ENCODE data around the gene MITF. TPM values are rescaled to one million over a fixed set of nuclear protein-coding genes. Genes with fewer than 3 reads are reported as not detected.

The MITF gene
- total and polyA plus RNA-seq, 12 donors: 15.1 to 101 (median 81.7) TPM

DNA sequence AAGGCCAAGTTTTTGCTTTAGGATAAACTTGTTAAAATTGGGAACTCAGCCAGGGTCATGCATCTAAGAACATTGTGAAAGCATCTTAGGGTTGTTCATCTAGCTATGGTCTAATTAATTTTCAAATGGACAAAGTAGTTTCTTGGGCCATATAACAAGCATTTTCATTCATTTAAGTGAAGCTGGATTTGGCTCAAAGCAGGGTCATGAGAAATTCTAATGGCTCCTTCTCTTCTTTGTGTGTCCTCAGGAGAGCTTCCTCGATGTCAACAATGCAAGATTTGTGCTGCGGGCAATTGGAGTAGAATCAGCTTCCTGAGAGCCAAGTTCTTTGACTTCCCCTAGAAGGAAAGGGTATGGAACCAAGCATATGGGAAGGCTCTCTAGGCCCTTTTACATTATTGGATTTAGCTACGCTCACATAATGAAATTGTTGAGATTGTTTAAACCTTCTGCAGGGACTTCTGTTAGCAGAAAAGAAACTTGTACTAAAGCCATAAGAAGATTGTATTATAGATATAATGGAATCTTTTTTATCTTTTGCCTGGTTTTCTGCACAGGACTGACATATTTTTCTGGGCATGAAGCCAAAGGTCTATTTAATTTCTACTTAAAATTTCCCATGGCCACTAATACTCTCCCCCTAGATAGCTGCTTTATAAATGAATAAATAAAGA, 258.5 kb downstream of the MITF start:
- peaks cover 0 to 10% (median 0%) of the 10 kb centered on the region in 9 donors for H3K4me1 ChIP-seq
- intact Hi-C loops (cut with DNase I): no loop called here
- TF ChIP-seq, protein P1, sequence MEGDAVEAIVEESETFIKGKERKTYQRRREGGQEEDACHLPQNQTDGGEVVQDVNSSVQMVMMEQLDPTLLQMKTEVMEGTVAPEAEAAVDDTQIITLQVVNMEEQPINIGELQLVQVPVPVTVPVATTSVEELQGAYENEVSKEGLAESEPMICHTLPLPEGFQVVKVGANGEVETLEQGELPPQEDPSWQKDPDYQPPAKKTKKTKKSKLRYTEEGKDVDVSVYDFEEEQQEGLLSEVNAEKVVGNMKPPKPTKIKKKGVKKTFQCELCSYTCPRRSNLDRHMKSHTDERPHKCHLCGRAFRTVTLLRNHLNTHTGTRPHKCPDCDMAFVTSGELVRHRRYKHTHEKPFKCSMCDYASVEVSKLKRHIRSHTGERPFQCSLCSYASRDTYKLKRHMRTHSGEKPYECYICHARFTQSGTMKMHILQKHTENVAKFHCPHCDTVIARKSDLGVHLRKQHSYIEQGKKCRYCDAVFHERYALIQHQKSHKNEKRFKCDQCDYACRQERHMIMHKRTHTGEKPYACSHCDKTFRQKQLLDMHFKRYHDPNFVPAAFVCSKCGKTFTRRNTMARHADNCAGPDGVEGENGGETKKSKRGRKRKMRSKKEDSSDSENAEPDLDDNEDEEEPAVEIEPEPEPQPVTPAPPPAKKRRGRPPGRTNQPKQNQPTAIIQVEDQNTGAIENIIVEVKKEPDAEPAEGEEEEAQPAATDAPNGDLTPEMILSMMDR (IDR thresholded peaks at IDR 0.05): no peak
- H3K27ac ChIP-seq: no peak overlapping the region
- peaks cover 0 to 4% (median 0%) of the 10 kb centered on the region in 11 donors for H3K9me3 ChIP-seq
- no peaks in the 10 kb centered on the region for H3K36me3 ChIP-seq
- DNase-seq: no peak
- WGBS, 2 donors: 39 to 54% methylated on average over 3 of the region's 3 CpGs
- no peak for ATAC-seq
- no peak overlapping the region for H3K4me3 ChIP-seq
- peaks cover 0 to 7% (median 0%) of the 10 kb centered on the region in 7 donors for H3K27me3 ChIP-seq

DNA sequence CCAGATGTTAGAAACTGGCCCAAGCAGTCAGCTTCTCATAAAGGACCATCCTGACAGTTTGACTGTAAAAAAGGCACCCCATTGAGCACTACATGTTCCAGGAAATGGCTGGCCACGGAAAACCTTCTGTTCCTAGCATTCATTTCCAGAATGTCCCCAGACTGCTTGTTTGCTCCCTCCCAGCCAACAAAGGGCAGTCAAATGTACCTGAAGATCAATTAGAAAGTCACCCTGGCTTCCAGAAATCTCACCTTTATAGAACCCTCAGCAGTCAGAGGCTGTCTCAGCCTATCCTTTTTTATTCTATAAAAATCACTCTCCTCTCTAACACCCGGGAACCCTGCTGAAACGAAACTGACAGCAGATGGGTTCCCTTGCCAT, 259.5 kb downstream of the MITF start:
- intact Hi-C loops (cut with DNase I): no loop called here
- DNase-seq: no peak
- Histone ChIP-seq H3K36me3 (no peaks in the 10 kb centered on the region), H3K27ac (peak overlapping the region in 5 of 10 donors; percentile 7 to 23 (median 18)), H3K27me3 (peaks cover 0 to 5% (median 0%) of the 10 kb centered on the region in 7 donors), H3K9me3 (peaks cover 0 to 10% (median 0%) of the 10 kb centered on the region in 11 donors), H3K4me1 (peaks cover 0 to 10% (median 0%) of the 10 kb centered on the region in 9 donors), H3K4me3 (peak overlapping the region in 8 of 10 donors; percentile 4 to 44 (median 33))
- peak in 4 of 8 donors; percentile 22 to 55 (median 30) for ATAC-seq
- 40 to 44% methylated on average over 3 of the region's 3 CpGs for WGBS, 2 donors
- TF ChIP-seq, protein P1 (IDR thresholded peaks at IDR 0.05): no peak

DNA sequence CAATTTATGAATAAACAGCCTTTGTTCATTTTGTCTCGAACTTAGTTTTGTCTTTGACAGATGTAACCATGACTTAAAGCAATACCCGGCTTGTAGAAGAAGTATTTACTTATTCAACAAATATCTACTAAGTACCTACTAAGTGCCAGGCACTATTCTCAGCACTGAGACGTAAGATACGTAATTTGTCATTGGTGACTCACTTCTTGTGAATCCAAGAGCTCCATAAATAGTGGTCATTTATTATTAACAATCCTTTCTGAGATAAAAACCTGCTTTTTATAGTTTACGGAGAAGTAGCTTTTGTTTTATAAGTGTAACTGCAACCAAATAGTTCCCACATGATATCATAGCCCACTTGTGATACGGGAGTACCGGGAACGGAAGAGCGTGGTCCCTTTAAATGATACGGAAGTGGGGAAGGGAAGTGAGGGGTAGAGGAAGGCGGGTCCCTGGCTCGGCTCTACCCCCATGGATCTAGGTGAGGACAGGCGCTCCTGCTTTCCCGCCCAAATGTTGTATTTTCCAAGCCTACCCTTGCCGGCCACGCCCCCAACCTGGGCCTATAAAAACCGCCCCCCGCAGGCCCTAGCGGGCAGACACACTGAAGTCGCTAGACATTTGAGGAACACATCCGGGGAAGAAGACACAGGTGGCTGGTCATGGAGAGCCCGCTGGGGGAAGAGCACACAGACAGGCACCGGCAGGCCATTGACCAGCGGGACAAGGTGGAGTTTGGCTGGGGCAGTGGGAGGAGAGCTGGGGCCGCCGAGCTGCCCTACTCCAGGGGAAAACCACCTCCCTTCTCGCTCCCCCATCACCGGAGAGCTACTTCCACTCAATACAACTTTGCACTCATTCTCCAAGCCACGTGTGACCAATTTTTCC, 260.1 kb downstream of the MITF start, which contains the start of gene SAMMSON:
TSS of gene SAMMSON (plus strand) at position 594 of the 888 bp plus-strand sequence.
- TF ChIP-seq, protein P1 (IDR thresholded peaks at IDR 0.05): no peak
- WGBS, 2 donors: 78 to 80% methylated on average over 29 of the region's 29 CpGs
- intact Hi-C loops (cut with DNase I): no loop called here
- Histone ChIP-seq H3K4me1 (peaks cover 0 to 10% (median 0%) of the 10 kb centered on the region in 9 donors), H3K27ac (peak within 1 kb of the TSS in 5 of 10 donors; percentile 7 to 23 (median 18)), H3K9me3 (peaks cover 0 to 10% (median 0%) of the 10 kb centered on the region in 11 donors), H3K27me3 (no peaks in the 10 kb centered on the region), H3K36me3 (no peaks in the 10 kb centered on the region), H3K4me3 (peak within 1 kb of the TSS in 8 of 10 donors; percentile 4 to 44 (median 33))
- ATAC-seq: peak in 7 of 8 donors; percentile 47 to 77 (median 68)
- DNase-seq: no peak

DNA sequence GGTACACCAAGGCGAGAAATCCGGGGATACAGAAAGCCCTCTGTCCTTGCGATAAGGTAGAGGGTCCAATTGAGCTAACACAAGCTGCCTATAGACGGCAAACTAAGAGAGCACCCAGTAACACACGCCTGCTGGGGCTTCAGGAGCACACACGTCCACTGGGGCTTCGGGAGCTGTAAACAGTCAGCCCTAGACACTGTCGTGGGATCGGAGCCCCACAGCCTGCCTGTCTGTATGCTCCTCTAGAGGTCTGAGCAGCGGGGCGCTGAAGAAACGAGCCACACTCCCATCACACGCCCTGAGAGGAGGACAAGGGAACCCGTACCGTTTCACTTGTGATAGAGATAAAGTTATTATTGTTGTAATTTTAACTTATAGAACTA, 260.8 kb downstream of the MITF start:
- no peak for DNase-seq
- ATAC-seq: no peak
- Histone ChIP-seq H3K9me3 (peaks cover 0 to 10% (median 0%) of the 10 kb centered on the region in 11 donors), H3K4me1 (peaks cover 0 to 10% (median 0%) of the 10 kb centered on the region in 9 donors), H3K36me3 (no peaks in the 10 kb centered on the region), H3K27me3 (no peaks in the 10 kb centered on the region), H3K27ac (no peak overlapping the region), H3K4me3 (peak overlapping the region in 1 of 10 donors; percentile 44)
- intact Hi-C loops (cut with DNase I): no loop called here
- TF ChIP-seq, protein P1 (IDR thresholded peaks at IDR 0.05): no peak
- WGBS, 2 donors: 82 to 86% methylated on average over 15 of the region's 15 CpGs
